ENCODE data around the gene EP400. TPM values are rescaled to one million over a fixed set of nuclear protein-coding genes. Genes with fewer than 3 reads are reported as not detected.

The EP400 gene
- total RNA-seq, 4 donors from 2014 or later, result 10.1 to 23.0 (median 20.9) TPM

DNA sequence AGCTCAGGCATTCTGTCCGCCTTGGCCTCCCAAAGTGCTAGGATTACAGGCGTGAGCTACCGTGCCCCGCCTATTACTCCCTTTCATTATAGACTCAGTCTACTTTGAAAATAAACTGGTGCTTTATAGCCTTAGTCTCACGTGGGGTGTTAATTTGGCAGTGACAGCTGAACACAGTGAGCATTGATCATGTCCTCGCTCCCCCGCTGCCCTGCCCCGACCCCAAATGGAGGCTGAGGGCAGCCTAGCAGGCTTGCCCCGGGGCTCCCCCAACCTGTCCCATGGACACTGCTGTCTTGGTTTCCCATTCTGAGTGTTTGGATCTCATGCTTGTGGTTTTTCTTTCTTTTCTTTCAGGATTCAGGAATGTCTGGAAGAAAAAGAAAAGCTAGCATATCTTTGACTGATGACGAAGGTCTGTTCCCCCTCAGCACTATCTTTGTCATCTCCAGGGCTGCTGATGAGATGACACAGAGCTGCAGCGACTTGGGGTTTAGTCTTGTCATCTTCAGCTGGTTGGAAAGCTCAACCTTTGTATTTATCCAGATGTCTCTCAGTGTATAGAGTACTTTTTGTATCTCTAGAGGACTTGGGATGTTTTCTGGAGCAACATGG lies 42.2 kb downstream of the EP400 start:
- intact Hi-C loops (cut with DNase I), result no loop called here
- TF ChIP-seq POLR2A (IDR thresholded peaks at IDR 0.05), result no peak
- TF ChIP-seq, protein P1, sequence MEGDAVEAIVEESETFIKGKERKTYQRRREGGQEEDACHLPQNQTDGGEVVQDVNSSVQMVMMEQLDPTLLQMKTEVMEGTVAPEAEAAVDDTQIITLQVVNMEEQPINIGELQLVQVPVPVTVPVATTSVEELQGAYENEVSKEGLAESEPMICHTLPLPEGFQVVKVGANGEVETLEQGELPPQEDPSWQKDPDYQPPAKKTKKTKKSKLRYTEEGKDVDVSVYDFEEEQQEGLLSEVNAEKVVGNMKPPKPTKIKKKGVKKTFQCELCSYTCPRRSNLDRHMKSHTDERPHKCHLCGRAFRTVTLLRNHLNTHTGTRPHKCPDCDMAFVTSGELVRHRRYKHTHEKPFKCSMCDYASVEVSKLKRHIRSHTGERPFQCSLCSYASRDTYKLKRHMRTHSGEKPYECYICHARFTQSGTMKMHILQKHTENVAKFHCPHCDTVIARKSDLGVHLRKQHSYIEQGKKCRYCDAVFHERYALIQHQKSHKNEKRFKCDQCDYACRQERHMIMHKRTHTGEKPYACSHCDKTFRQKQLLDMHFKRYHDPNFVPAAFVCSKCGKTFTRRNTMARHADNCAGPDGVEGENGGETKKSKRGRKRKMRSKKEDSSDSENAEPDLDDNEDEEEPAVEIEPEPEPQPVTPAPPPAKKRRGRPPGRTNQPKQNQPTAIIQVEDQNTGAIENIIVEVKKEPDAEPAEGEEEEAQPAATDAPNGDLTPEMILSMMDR (IDR thresholded peaks at IDR 0.05), result no peak
- DNase-seq, result no peak
- H3K27ac ChIP-seq, result no peak overlapping the region
- WGBS, 2 donors, result 87 to 92% methylated on average over 11 of the region's 11 CpGs
- H3K27me3 ChIP-seq, result no peaks in the 10 kb centered on the region
- peaks cover 28 to 100% (median 32%) of the 10 kb centered on the region in 3 donors for H3K36me3 ChIP-seq
- H3K4me3 ChIP-seq, result no peak overlapping the region
- H3K9me3 ChIP-seq, result no peaks in the 10 kb centered on the region
- no peaks in the 10 kb centered on the region for H3K4me1 ChIP-seq

DNA sequence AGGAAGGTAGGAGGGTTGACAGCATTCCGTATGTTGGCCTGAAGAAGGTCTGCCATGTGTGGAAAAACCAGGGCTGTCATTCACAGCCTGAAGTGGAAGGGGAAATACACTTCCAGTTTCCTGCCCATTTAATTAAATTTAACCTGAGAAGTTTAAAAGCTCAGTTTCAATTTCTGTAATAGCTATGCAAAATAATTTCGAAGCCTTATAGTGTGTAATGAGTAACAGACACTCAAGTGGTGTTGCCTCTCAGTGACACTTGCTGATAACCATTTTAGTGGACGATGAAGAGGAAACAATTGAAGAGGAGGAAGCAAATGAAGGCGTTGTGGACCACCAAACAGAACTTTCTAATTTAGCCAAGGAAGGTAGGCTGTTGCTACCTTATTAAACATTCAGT lies 44.8 kb downstream of the EP400 start:
- peaks cover 24 to 97% (median 28%) of the 10 kb centered on the region in 3 donors for H3K36me3 ChIP-seq
- WGBS, 2 donors, result 83 to 88% methylated on average over 4 of the region's 4 CpGs

DNA sequence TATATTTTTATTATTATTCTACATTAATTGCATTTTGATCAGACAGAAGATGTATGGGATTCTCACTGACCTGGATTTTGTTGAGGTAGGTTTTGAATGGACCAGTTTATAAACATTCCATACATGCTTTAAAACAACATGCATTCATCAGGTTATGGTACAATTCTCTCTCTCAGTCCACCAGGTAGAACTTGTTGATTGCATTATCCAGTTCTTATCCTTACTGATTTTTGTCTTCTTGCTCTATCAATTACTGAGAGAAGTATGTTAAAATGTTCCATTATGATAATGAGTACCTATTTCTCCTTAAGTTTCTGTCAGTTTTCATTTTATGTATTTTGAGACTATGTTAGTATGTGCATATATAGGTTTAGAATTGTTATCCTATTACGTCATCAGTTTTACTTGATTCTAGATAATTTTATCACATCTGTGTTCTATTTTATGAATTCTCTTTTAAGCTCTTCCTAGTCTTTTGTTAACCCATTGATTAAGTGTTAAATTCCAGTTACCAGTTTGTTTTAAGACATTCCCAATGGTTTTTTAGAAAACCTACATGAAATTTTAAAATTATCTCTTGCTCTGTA lies 50.6 kb downstream of the EP400 start:
- Histone ChIP-seq H3K4me3 (no peak overlapping the region), H3K27me3 (no peaks in the 10 kb centered on the region), H3K4me1 (no peaks in the 10 kb centered on the region), H3K27ac (no peak overlapping the region), H3K9me3 (no peaks in the 10 kb centered on the region), H3K36me3 (peaks cover 0 to 87% (median 1%) of the 10 kb centered on the region in 3 donors)
- no peak for TF ChIP-seq POLR2A (IDR thresholded peaks at IDR 0.05)
- TF ChIP-seq, protein P1 (IDR thresholded peaks at IDR 0.05), result no peak
- 92% methylated on average over 1 of the region's 1 CpG for WGBS, 2 donors
- intact Hi-C loops (cut with DNase I), result loop anchor here (10.0 kb wide), 1 partner anchor 156 kb away; no protein-coding TSS in a partner anchor
- DNase-seq, result no peak

More for the DNA sequence above, 44.8 kb downstream of the EP400 start:
- no peaks in the 10 kb centered on the region for H3K4me1 ChIP-seq
- no peaks in the 10 kb centered on the region for H3K27me3 ChIP-seq
- no peak overlapping the region for H3K27ac ChIP-seq
- TF ChIP-seq POLR2A (IDR thresholded peaks at IDR 0.05), result no peak
- TF ChIP-seq, protein P1 (IDR thresholded peaks at IDR 0.05), result no peak
- no peak for DNase-seq
- H3K4me3 ChIP-seq, result no peak overlapping the region
- intact Hi-C loops (cut with DNase I), result no loop called here
- H3K9me3 ChIP-seq, result no peaks in the 10 kb centered on the region

DNA sequence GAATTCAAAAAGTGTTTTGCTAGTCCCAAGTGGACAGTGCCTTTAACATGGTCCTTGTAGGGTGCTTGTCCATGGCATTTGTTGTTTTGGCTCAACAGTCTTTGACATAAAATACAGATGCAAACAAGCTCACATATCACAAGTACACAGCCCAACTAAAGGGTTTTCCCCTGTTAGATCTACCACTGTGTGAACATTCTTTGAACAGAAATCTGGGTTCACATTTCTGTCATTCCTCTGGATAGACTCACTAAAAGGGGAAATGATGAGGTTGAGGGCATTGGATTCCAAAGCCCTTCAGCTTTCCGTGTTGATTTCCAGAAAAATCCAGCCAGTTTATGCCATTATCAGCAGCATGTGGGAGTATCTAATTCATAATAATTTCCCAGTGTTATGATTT lies 54.1 kb downstream of the EP400 start:
- 75 to 100% methylated on average over 1 of the region's 1 CpG for WGBS, 2 donors
- H3K4me3 ChIP-seq, result no peak overlapping the region

DNA sequence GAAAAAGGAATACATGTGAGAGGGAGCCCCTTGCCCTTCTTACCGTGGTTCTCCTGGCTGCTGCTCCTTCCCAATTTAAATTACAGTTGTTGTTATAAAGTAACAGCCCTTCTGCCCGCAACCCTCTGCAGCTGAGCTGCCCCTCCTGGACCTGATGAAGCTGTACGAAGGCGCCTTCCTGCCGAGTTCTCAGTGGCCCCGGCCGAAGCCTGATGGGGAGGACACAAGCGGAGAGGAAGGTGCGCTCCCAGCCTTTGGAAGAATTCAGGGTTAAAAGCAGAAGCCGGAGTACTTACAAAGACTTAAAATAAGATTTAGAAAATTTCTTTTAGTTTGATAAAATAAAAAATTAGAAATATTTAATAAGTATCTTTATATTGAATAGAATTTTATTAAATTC lies 55.2 kb downstream of the EP400 start:
- Histone ChIP-seq H3K27me3 (no peaks in the 10 kb centered on the region), H3K4me1 (no peaks in the 10 kb centered on the region), H3K4me3 (no peak overlapping the region), H3K36me3 (peaks cover 7 to 89% (median 23%) of the 10 kb centered on the region in 3 donors), H3K9me3 (no peaks in the 10 kb centered on the region), H3K27ac (no peak overlapping the region)
- TF ChIP-seq POLR2A (IDR thresholded peaks at IDR 0.05), result no peak
- TF ChIP-seq, protein P1 (IDR thresholded peaks at IDR 0.05), result no peak
- intact Hi-C loops (cut with DNase I), result loop anchor here (10.0 kb wide), 1 partner anchor 160 kb away; no protein-coding TSS in a partner anchor
- no peak for DNase-seq
- WGBS, 2 donors, result 87 to 94% methylated on average over 10 of the region's 10 CpGs

More for the DNA sequence above, 54.1 kb downstream of the EP400 start:
- peaks cover 7 to 89% (median 20%) of the 10 kb centered on the region in 3 donors for H3K36me3 ChIP-seq
- H3K4me1 ChIP-seq, result no peaks in the 10 kb centered on the region
- H3K27me3 ChIP-seq, result no peaks in the 10 kb centered on the region
- H3K27ac ChIP-seq, result no peak overlapping the region
- TF ChIP-seq POLR2A (IDR thresholded peaks at IDR 0.05), result no peak
- TF ChIP-seq, protein P1 (IDR thresholded peaks at IDR 0.05), result no peak
- DNase-seq, result no peak
- no peaks in the 10 kb centered on the region for H3K9me3 ChIP-seq
- intact Hi-C loops (cut with DNase I), result loop anchor here (10.0 kb wide), 1 partner anchor 159 kb away; no protein-coding TSS in a partner anchor
